IMR-90 (cell line): ENCODE results near the gene ATP8B3. TPM values are rescaled to one million over a fixed set of nuclear protein-coding genes. Genes with fewer than 3 reads are reported as not detected.

Source experiments
- ATAC-seq: fragments of 200-7000 bp; cut with Tn5 transposase; 2 replicates; pipeline ENCODE4 v1.9.1; 2020; ENCODE audit warnings: low read depth, mild to moderate bottlenecking, moderate library complexity
- BruUV-seq: library from RNA; stranded (reverse); fragments of 400-500 nt; replicated peaks from 2 replicates; lab custom pipeline; 2021; lab: Mats Ljungman, UMichigan
- CTCF ChIA-PET: fragments of 300-600 bp; formaldehyde crosslinking; extraction: SDS; loops from one replicate; lab custom pipeline; 2021; ENCODE audit warnings: antibody characterized with exemption; lab: Yijun Ruan, JAX
- POLR2A ChIA-PET: fragments of 300-600 bp; sonication (Branson Sonifier 250); formaldehyde crosslinking; loops from one replicate; lab custom pipeline; 2022; ENCODE audit warnings: antibody characterized with exemption; ENCODE audit not compliant: unreplicated experiment; lab: Charles Lee
- DNase-seq: peaks from one replicate; pipeline ENCODE4 v3.0.0; 2013
- H2AFZ ChIP-seq: replicated peaks from 2 replicates; pipeline ENCODE3; 2013; ENCODE audit warnings: low read length, mild to moderate bottlenecking; ENCODE audit not compliant: poor library complexity
- H2AK5ac ChIP-seq: 2 replicates; pipeline ENCODE4 v1.6.1; 2013; ENCODE audit warnings: low read depth, low read length, inconsistent platforms
- H2AK9ac ChIP-seq: replicated peaks from 2 replicates; pipeline ENCODE3; 2013; ENCODE audit warnings: mild to moderate bottlenecking, low read depth, low read length, moderate library complexity; ENCODE audit not compliant: poor library complexity
- H2BK120ac ChIP-seq: 2 replicates; pipeline ENCODE4 v1.6.1; 2013; ENCODE audit warnings: low read depth, low read length, inconsistent platforms
- H2BK15ac ChIP-seq: 3 replicates; pipeline ENCODE4 v1.6.1; 2013; ENCODE audit warnings: low read depth, low read length, inconsistent platforms
- H2BK20ac ChIP-seq: 2 replicates; pipeline ENCODE4 v1.6.1; 2013; ENCODE audit warnings: low read depth, mild to moderate bottlenecking, inconsistent platforms, low read length, moderate library complexity
- H2BK5ac ChIP-seq: 2 replicates; pipeline ENCODE4 v1.6.1; 2013; ENCODE audit warnings: mild to moderate bottlenecking, low read depth, low read length, inconsistent platforms; ENCODE audit not compliant: poor library complexity, severe bottlenecking
- H3K14ac ChIP-seq: replicated peaks from 2 replicates; pipeline ENCODE4 v1.6.1; 2013; ENCODE audit warnings: low read depth, low read length, inconsistent platforms
- H3K18ac ChIP-seq: 2 replicates; pipeline ENCODE4 v1.6.1; 2013; ENCODE audit warnings: low read depth, low read length, control low read depth
- H3K23ac ChIP-seq: 2 replicates; pipeline ENCODE4 v1.6.1; 2013; ENCODE audit warnings: low read depth, low read length, inconsistent platforms
- H3K27ac ChIP-seq: 2 replicates; pipeline ENCODE4 v1.5.1; 2013; ENCODE audit warnings: mild to moderate bottlenecking, control low read depth, low read length; ENCODE audit not compliant: insufficient read depth
- H3K27me3 ChIP-seq: 2 replicates; pipeline ENCODE4 v1.6.1; 2013; ENCODE audit warnings: low read length; ENCODE audit not compliant: control insufficient read depth, insufficient read depth
- H3K36me3 ChIP-seq: 2 replicates; pipeline ENCODE4 v1.6.1; 2013; ENCODE audit warnings: low read length, mixed read lengths; ENCODE audit not compliant: control insufficient read depth, insufficient read depth
- H3K4ac ChIP-seq: 2 replicates; pipeline ENCODE4 v1.6.1; 2013; ENCODE audit warnings: low read depth, low read length, inconsistent platforms
- H3K4me1 ChIP-seq: 2 replicates; pipeline ENCODE4 v1.6.1; 2013; ENCODE audit warnings: low read length, mixed read lengths; ENCODE audit not compliant: control insufficient read depth, insufficient read depth
- H3K4me2 ChIP-seq: 2 replicates; pipeline ENCODE4 v1.6.1; 2013; ENCODE audit warnings: low read depth, mild to moderate bottlenecking, control low read depth, low read length, moderate library complexity
- H3K4me3 ChIP-seq: 2 replicates; pipeline ENCODE4 v1.5.1; 2013; ENCODE audit warnings: low read depth, mild to moderate bottlenecking, control low read depth, low read length, moderate library complexity; ENCODE audit not compliant: insufficient read depth
- H3K56ac ChIP-seq: 2 replicates; pipeline ENCODE4 v1.6.1; 2013; ENCODE audit warnings: low read length, inconsistent platforms; ENCODE audit not compliant: insufficient read depth; ENCODE audit errors: extremely low read depth
- H3K79me1 ChIP-seq, 2 experiments: 2 replicates each; pipeline ENCODE4 v1.6.1; 2013; ENCODE audit warnings: low read length in 2 of 2, inconsistent platforms in 1 of 2, low read depth in 1 of 2
- H3K9ac ChIP-seq: 2 replicates; pipeline ENCODE4 v1.6.1; 2013; ENCODE audit warnings: low read depth, low read length, control low read depth
- H3K9me1 ChIP-seq: 2 replicates; pipeline ENCODE4 v1.6.1; 2013; ENCODE audit warnings: low read length, inconsistent platforms; ENCODE audit not compliant: insufficient read depth
- H3K9me3 ChIP-seq: 2 replicates; pipeline ENCODE4 v1.6.1; 2013; ENCODE audit warnings: low read length; ENCODE audit not compliant: control insufficient read depth, insufficient read depth
- H4K20me1 ChIP-seq: 2 replicates; pipeline ENCODE4 v1.6.1; 2013; ENCODE audit warnings: low read length, inconsistent platforms; ENCODE audit not compliant: insufficient read depth
- H4K5ac ChIP-seq: 2 replicates; pipeline ENCODE4 v1.6.1; 2013; ENCODE audit warnings: mild to moderate bottlenecking, low read depth, low read length, control low read depth
- H4K8ac ChIP-seq, 2 experiments: 2 replicates each; pipeline ENCODE4 v1.6.1; 2013; ENCODE audit warnings: low read depth in 2 of 2, low read length in 2 of 2, control low read depth in 1 of 2, inconsistent platforms in 1 of 2
- H4K91ac ChIP-seq: 2 replicates; pipeline ENCODE4 v1.6.1; 2013; ENCODE audit warnings: low read depth, low read length, inconsistent platforms; ENCODE audit not compliant: insufficient read depth
- BHLHE40 ChIP-seq: fragments of 150-350 bp; IDR thresholded peaks from 2 replicates; pipeline ENCODE4 v1.6.1; 2016; ENCODE audit warnings: mild to moderate bottlenecking, low read depth, low read length
- CEBPB ChIP-seq: IDR thresholded peaks from 2 replicates; pipeline ENCODE4 v1.6.1; 2012; ENCODE audit warnings: low read depth, low read length, improper control_type of control experiment
- CHD1 ChIP-seq: IDR thresholded peaks from 2 replicates; pipeline ENCODE4 v1.6.1; 2012; ENCODE audit warnings: low read depth, low read length, improper control_type of control experiment
- CTCF ChIP-seq: conservative IDR thresholded peaks from 2 replicates; pipeline ENCODE4 v1.5.1; 2012; ENCODE audit warnings: mild to moderate bottlenecking, low read depth, low read length, improper control_type of control experiment
- FOS ChIP-seq: fragments of 150-350 bp; IDR thresholded peaks from 2 replicates; pipeline ENCODE4 v1.6.1; 2016; ENCODE audit warnings: low read depth, low read length
- MAZ ChIP-seq: IDR thresholded peaks from 2 replicates; pipeline ENCODE4 v1.6.1; 2012; ENCODE audit warnings: low read depth, mild to moderate bottlenecking, low read length, improper control_type of control experiment, moderate library complexity, borderline replicate concordance
- MXI1 ChIP-seq: IDR thresholded peaks from 2 replicates; pipeline ENCODE4 v1.6.1; 2012; ENCODE audit warnings: low read depth, mild to moderate bottlenecking, low read length, moderate library complexity, borderline replicate concordance
- NFE2L2 ChIP-seq: fragments of 150-350 bp; IDR thresholded peaks from 2 replicates; pipeline ENCODE4 v1.6.1; 2016; ENCODE audit warnings: low read depth, mild to moderate bottlenecking, low read length
- POLR2A ChIP-seq: IDR thresholded peaks from 2 replicates; pipeline ENCODE4 v1.6.1; 2012; ENCODE audit warnings: mild to moderate bottlenecking, low read depth, low read length
- RAD21 ChIP-seq: IDR thresholded peaks from 2 replicates; pipeline ENCODE4 v1.6.1; 2012; ENCODE audit warnings: low read length, improper control_type of control experiment
- SMC3 ChIP-seq: fragments of 150-350 bp; IDR thresholded peaks from 2 replicates; pipeline ENCODE4 v1.6.1; 2016; ENCODE audit warnings: low read depth, mild to moderate bottlenecking, antibody characterized with exemption, low read length, moderate library complexity
- WGBS, 2 experiments: methylation state at CpG; one replicate each; pipeline versions ENCODE4 v1.1.5 to v1.1.7; 2013; ENCODE audit warnings: missing lambda C conversion rate in 2 of 2; ENCODE audit not compliant: insufficient read length in 1 of 2; ENCODE audit errors: extremely low coverage in 2 of 2; 5-methylcytosine and 5-hydroxymethylcytosine counted together
- dilution Hi-C: fragments of 300-500 bp; cut with HindIII; formaldehyde crosslinking; loops from one replicate; pipeline ENCODE4 v1.14.3; 2018; ENCODE audit warnings: low sequenced_read_pairs; ENCODE audit not compliant: unreplicated experiment
- in situ Hi-C: fragments of 300-500 bp; cut with MboI; formaldehyde crosslinking; loops from 3 replicates; pipeline ENCODE4 v1.14.3; 2019; ENCODE audit warnings: low sequenced_read_pairs, inconsistent platforms, mixed read lengths
- intact Hi-C: fragments of 100-400 bp; cut with micrococcal nuclease; formaldehyde crosslinking; loops from 2 replicates; pipeline ENCODE4 v1.10.0; 2022
- polyA plus RNA-seq, 3 experiments: library from polyadenylated mRNA; depleted of rRNA; stranded (reverse); fragments of >200 nt; gene quantifications; 2 replicates each; pipeline ENCODE4 v1.2.3, GENCODE V29; 2012; ENCODE audit warnings: low replicate concordance in 1 of 3
- total RNA-seq: library from RNA; depleted of rRNA; stranded (reverse); fragments of >200 nt; gene quantifications from 2 replicates; pipeline ENCODE4 v1.2.3, GENCODE V29; 2012
- TF ChIP-seq, protein P1 (sequence below): fragments of 150-350 bp; IDR thresholded peaks from 2 replicates; pipeline ENCODE4 v1.6.1; 2016; ENCODE audit warnings: low read depth, mild to moderate bottlenecking, low read length, moderate library complexity, borderline replicate concordance
- TF ChIP-seq, protein P2 (sequence below): fragments of 150-350 bp; IDR thresholded peaks from 2 replicates; pipeline ENCODE4 v1.6.1; 2017; ENCODE audit warnings: mild to moderate bottlenecking, antibody characterized with exemption, low read length, low read depth

Gene ATP8B3
- total and polyA plus RNA-seq, 2 of the 4 experiments (the other 2 are of a cell fraction): 1.6 to 8.1 TPM

DNA sequence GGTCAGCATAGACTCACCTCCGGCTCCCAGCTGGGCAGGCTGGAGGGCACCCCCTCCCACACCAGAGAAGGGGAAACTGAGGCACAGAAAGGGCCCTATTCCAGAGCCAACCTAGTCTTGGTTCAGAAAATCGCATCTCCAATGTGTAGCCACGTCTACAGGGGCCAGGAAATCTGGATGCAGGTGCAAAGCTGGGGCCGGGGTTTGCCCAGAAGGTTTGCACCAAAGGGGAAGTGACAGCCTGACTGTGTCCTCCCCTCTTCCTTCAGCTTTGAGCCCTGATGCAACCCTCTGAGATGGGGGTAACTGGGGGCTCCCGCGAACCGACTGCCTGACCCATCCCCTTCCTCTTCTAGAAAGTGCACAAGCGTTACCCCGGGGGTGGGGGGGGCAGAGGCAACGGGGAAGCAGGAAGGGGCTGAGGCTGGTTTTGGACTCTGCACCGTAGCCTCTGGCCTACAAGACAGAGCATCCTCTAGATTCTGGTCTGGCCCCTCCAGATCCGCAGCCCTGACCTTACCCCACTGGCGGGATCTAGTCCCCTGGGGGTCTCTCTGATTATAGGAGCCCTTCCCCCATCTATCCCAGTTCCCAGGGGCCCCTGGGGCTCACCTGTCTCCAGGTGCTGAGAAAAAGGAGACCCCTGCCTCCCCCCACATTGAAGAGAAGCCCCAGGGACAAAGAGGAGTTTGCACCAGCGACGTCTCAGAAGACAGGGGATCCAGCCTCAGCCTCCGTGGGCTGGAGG, 59.9 kb downstream of the ATP8B3 start:
- in situ Hi-C loops (no loop called here), dilution Hi-C loops (no loop called here), intact Hi-C loops (no loop called here)
- H3K79me1 ChIP-seq: no peaks in the 10 kb centered on the region
- no peak overlapping the region for H2BK5ac ChIP-seq
- H4K5ac ChIP-seq: no peak overlapping the region
- H3K9me1 ChIP-seq: peaks cover 6% of the 10 kb centered on the region
- ChIA-PET POLR2A (no interaction called here), CTCF (no interaction called here)
- WGBS, 2 experiments: 0% methylated on average over 3 of the region's 16 CpGs; no CpG with 5 or more reads in 1 of the 2 experiments
- BruUV-seq: no TSS peak
- no peak overlapping the region for H2BK20ac ChIP-seq
- no peak overlapping the region for H3K27ac ChIP-seq
- H2AFZ ChIP-seq: no peak overlapping the region
- peaks cover 83% of the 10 kb centered on the region for H3K27me3 ChIP-seq
- H3K4me1 ChIP-seq: peaks cover 8% of the 10 kb centered on the region; the same call in 1 of the 2 replicates
- no peak overlapping the region for H3K4ac ChIP-seq
- no peak overlapping the region for H3K14ac ChIP-seq
- no peak overlapping the region for H3K9ac ChIP-seq
- no peak overlapping the region for H3K56ac ChIP-seq
- TF ChIP-seq POLR2A: no peak
- no peak for TF ChIP-seq BHLHE40
- TF ChIP-seq CEBPB: no peak
- TF ChIP-seq MAZ: no peak
- no peak for TF ChIP-seq CTCF
- TF ChIP-seq FOS: no peak
- no peak for TF ChIP-seq MXI1
- TF ChIP-seq SMC3: no peak
- TF ChIP-seq CHD1: no peak
- TF ChIP-seq NFE2L2: no peak
- TF ChIP-seq RAD21: no peak
- TF ChIP-seq, protein P1, sequence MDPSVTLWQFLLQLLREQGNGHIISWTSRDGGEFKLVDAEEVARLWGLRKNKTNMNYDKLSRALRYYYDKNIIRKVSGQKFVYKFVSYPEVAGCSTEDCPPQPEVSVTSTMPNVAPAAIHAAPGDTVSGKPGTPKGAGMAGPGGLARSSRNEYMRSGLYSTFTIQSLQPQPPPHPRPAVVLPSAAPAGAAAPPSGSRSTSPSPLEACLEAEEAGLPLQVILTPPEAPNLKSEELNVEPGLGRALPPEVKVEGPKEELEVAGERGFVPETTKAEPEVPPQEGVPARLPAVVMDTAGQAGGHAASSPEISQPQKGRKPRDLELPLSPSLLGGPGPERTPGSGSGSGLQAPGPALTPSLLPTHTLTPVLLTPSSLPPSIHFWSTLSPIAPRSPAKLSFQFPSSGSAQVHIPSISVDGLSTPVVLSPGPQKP: no peak
- TF ChIP-seq, protein P2, sequence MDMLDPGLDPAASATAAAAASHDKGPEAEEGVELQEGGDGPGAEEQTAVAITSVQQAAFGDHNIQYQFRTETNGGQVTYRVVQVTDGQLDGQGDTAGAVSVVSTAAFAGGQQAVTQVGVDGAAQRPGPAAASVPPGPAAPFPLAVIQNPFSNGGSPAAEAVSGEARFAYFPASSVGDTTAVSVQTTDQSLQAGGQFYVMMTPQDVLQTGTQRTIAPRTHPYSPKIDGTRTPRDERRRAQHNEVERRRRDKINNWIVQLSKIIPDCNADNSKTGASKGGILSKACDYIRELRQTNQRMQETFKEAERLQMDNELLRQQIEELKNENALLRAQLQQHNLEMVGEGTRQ: no peak
- DNase-seq: no peak
- H3K18ac ChIP-seq: no peak overlapping the region
- no peak overlapping the region for H4K8ac ChIP-seq
- no peak overlapping the region for H2AK5ac ChIP-seq
- H3K36me3 ChIP-seq: no peaks in the 10 kb centered on the region
- no peak for ATAC-seq
- H3K23ac ChIP-seq: no peak overlapping the region
- H2BK120ac ChIP-seq: no peak overlapping the region
- H4K20me1 ChIP-seq: peaks cover under 1% of the 10 kb centered on the region; the same call in 1 of the 2 replicates
- H3K4me3 ChIP-seq: no peak overlapping the region
- no peak overlapping the region for H2AK9ac ChIP-seq
- no peak overlapping the region for H2BK15ac ChIP-seq
- H4K91ac ChIP-seq: no peak overlapping the region
- no peaks in the 10 kb centered on the region for H3K9me3 ChIP-seq
- no peak overlapping the region for H3K4me2 ChIP-seq
